HG02852 (cell line): ENCODE measurements around the gene TGFB1.
"Not testable (repeated sequence)": the region's sequence is repeated elsewhere in the genome, so short reads cannot be mapped to it uniquely, and the experiment has no call there.

Experiments
- ATAC-seq: cut with Tn5 transposase; IDR thresholded peaks from one replicate; pipeline ENCODE4 v1.9.1; 2021; ENCODE audit warnings: mild to moderate bottlenecking, moderate library complexity; ENCODE audit not compliant: unreplicated experiment

Gene TGFB1

GRCh38 chr19:41353466-41354342, at the start of gene TGFB1:
Gene TGFB1, minus strand, starts transcription at chr19:41353922. Its CDS starts 878 bp downstream, at chr19:41353044.
- peak; percentile 40 for ATAC-seq

GRCh38 chr19:41402010-41402409, 48.3 kb upstream of the TGFB1 start:
- ATAC-seq: no peak

DNA sequence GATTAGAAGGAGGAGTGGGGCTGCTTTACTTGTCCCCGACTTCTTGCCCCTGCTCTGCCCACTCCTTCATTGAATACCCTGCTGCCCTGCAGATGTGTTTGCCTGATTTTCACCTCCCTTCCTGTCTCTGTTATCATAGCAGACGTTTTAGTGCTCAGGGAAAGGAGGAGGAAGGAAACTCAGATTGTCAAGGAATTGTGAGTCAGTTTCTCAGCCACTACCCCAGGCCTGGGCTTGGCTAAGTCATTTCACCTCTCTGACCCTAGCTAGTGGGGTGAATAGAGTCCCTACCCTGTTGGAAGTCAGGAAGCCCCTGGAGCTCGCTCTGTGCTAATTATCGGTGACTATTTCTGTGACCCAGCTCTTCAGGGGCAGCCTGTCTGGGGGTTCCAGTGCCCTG, 47.8 kb upstream of the TGFB1 start:
- no peak for ATAC-seq

GRCh38 chr19:41399525-41399924, 45.8 kb upstream of the TGFB1 start:
- no peak for ATAC-seq

DNA sequence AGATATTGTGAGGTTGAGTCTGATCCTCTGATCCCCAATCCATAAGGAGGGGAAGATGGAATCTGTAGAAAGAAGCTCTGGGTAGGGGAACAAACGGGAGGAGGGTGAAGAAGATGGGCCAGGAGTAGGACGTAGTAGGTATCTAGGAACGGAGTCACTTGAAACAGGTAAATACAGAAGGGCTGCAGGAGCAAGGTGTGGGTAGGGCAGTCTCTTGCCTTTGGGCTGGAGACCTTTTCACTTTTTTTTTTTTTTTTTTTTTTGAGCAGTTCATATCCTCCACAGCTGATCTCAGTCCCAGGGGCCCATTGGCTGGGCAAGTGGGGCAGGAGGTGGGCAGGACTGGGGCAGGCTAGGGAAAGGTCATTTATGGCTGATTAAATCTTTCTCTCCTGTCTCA, 45.4 kb upstream of the TGFB1 start:
- no peak for ATAC-seq

DNA sequence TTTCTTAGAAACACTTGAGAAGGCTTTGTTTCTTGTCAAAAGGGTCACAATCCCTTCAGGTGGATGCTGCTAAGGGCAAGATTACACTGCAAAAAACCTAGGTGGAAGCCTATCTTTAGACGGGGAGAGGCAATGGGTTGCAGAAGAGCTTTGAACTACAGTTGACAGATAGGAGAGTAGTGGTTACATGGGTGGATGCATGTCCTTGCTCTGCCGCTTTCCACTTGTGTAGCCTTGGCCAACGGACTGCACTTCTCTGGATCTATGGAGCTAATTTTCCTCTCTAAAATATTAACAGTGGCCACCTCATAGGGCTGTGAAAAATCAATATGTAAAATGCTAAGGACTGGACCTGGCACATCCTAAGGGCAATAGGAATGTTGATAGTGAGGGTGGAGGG, 44.9 kb upstream of the TGFB1 start:
- no peak for ATAC-seq

GRCh38 chr19:41398050-41398418, 44.3 kb upstream of the TGFB1 start:
- ATAC-seq: no peak

DNA sequence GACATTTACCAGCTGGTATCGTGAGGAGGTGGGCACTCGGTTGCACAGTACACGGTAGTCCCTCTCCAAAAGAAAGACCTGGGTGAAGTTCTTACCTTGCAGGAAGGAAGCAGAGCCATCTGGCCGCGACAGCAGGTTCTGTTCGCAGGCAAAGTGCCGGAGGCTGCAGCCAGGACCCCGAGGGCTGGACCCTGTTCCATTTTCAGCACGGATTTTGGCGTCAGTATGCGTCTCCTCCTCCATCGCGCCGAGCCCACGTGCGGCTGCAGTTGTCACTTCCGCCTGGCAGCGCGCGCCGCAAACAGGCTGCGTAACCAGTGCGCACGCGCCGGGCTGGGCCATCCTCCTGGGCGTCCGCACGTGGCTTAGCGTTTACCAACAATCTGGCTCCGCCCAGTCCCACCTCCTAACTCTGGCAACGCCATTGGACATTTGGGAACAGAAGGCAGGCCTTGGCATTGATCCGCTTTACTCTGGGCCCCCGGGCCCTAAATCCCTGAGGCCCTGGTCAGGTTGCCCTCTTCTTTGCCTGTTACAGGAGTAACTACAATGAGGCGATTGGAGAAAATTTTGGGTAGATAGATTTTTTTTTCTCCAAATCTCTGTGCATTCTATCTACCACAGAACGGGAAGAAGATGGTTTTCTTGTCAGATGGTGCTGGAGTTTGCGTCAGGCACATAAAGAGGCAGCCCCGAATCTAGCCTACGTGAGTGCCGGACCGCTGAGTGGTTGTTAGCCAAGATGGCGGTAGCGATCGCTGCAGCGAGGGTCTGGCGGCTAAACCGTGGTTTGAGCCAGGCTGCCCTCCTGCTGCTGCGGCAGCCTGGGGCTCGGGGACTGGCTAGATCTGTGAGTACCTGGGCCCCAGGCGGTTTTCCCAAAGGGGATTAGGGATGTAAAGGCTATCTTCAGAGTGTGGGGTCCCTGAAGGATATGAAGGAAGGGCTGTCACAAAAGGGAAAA, 43.6 kb upstream of the TGFB1 start, which contains the start of the genes BCKDHA and EXOSC5:
BCKDHA (plus strand) TSS at position 733 of the 964 bp plus-strand sequence; CDS start at position 743, 10 bp downstream.
EXOSC5 (minus strand) TSS at position 274 of the 964 bp plus-strand sequence; CDS start at position 243, 31 bp downstream.
- ATAC-seq: peak; percentile 88

DNA sequence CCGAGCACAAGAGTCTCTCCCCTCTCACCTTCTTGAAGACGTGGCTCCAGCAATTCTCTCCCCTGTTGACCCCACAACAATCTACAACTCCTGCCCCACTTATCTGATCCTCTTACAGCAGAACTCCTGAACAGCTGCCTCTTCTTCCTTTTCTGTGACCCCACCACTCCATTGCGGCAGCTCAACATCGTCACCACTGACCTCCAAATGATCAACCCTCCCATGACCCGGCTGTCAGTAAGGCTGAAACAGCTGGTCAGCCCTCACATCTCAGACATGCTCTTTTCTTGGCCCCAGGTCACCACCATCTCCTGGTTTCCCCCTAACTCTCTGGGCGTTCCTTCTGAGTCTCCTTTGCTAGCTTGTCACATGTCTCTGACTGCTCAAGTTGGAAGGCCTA, 41.6 kb upstream of the TGFB1 start:
- ATAC-seq: no peak

DNA sequence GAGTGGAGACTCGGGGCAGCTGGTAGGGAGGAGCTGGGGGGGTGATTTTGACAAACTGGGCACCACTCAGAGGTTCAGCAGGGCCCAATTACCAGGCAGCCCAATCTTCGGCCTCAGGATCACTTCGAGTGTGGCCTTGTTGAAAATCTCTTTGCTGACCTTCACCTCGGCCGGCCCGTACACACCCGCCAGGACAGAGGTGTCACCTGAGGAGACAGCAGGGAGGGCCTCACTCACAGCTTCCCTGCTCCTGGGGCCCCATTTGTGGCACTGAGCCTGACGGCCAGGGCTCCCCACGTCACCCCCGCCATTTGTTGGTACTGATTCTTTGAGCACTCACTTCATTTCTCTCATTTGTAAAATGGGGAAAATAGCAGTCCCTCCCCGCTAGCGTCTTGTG, 39.1 kb upstream of the TGFB1 start:
- no peak for ATAC-seq

DNA sequence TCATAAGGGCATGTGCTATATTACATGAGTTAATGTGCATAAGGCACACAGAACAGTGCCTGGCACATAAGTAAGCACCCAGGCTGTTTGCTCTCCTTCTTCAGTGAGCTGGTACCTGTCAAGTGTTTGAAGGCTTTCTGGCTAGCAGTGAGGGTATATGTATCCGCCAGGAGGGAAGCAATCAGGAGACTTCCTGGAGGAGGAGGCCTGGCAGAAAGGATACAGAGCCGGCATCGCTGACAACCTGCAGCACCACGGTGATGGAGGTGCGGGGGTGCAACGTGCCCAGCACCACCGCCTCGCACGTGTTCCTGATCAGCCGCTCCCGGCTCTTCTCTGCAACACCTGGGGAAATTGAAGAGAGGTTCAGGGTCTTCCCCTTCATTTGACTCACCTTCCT, 37.9 kb upstream of the TGFB1 start:
- no peak for ATAC-seq

DNA sequence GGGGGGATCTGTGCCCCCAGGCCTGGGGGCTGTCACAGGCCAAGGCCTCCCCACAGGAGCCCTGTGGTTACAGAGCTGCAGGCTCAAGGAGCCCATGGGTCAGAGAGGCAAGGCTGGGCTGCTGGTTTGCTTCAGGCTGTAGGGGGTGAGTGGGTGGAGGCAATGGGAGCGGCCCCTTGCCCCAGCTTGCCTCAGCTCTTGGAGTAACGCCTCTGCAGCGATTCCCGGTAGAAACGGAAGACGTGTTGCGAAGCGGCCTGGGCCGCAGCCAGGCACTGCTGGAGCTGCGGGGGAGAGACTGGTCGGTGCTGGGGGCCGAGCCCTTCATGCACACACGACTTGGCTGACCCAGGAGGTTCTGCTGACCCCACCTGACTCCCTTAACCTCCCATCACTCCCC, 32.7 kb upstream of the TGFB1 start:
- ATAC-seq: no peak

DNA sequence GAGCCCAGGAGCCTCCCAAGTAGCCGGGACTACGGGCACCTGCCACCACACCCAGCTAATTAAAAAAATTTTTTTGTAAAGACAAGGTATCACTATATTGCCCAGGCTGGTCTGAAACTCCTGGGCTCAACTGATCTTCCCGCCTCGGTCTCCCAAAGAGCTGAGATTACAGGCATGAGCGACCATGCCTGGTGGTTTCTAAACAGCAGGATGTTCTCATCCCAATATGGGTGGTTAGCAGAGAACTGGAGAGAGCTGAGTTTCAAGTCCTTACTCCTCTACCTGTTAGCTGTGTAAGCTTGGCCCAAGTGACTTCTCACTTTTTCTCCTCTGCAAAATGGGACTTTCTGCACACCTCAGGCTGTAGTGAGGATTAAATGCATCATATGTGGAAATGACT, 30.6 kb upstream of the TGFB1 start:
- ATAC-seq: no peak

DNA sequence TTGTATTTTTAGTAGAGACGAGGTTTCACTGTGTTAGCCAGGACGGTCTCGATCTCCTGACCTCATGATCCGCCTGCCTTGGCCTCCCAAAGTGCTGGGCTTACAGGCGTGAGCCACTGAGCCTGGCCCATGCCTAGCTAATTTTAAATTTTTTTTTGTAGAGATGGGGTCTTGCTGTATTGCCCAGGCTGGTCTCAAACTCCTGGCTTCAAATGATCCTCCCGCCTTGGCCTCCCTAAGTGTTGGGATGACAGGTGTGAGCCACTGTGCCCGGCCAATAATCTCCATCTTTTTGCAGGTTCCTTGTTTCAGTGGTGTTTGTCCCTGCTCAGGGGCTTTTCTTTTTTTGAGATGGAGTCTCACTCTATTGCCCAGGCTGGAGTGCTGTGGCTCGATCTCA, 27.8 kb upstream of the TGFB1 start:
- not testable (repeated sequence) for ATAC-seq

GRCh38 chr19:41377977-41378709, 24.4 kb upstream of the TGFB1 start:
- ATAC-seq: no peak

- no peak for ATAC-seq
These were observed 23.3 kb upstream of the TGFB1 start for GRCh38 chr19:41376998-41377365.

GRCh38 chr19:41376241-41376997, 22.7 kb upstream of the TGFB1 start, which contains the start of gene TMEM91:
Gene TMEM91, plus strand, starts transcription at chr19:41376533. Its CDS starts 1,777 bp downstream, at chr19:41378310.
- no peak for ATAC-seq

DNA sequence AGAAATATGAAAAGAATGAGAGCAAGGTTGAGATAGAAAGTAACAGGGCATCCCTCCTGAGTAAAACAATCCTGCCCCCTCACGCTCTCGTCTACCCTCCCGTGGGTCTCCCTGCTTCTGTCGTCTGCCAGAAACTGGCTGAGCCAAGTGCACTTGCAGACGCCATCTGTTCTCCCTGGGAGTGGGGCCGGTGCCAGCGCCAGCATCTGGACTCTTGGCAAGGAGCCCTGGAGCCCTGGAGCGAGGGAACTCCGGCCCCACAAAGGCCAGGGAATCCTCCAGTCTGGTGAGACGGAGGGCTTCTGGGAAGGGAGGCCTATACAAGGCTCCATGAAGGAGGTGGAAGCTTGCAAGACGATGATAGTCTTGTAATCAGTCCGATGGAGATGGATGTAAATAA, 20.3 kb upstream of the TGFB1 start:
- no peak for ATAC-seq

DNA sequence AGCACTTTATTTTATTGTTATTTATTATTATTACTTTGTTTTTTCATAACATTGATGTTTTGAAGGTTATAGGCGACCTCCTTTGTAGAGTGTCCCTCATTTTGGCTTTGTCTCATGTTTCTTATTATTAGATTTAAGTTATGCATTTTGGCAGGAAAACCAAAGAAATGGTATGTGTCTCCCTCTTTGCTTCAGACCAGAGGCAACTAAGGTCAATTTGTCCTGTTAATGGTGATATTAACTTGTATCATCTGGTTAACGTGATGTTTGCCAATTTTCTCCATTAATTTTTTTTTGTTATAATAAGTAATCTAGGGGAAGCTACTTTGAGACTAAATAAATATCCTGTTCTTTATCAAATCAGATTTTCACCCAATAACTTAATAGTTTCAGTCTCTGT, 18.8 kb upstream of the TGFB1 start:
- no peak for ATAC-seq

GRCh38 chr19:41371541-41371940, 17.8 kb upstream of the TGFB1 start:
- no peak for ATAC-seq
